DMS53 treated with DMSO at 0.1 percent for 48 hours (cell line): ENCODE data around the gene METTL6.
A peak's percentile ranks its signal among the peaks of the same experiment; 100 is the strongest.
"Not testable (repeated sequence)": the region's sequence is repeated elsewhere in the genome, so short reads cannot be mapped to it uniquely, and the experiment has no call there.

Experiments
- DNase-seq: peaks from one replicate; lab custom pipeline; 2025; ENCODE audit not compliant: unreplicated experiment; lab: John Stamatoyannopoulos, UW

Gene METTL6

GRCh38 chr3:15405448-15406050, 21.8 kb downstream of the METTL6 start:
- DNase-seq: no peak

GRCh38 chr3:15404767-15405166, 22.6 kb downstream of the METTL6 start:
- no peak for DNase-seq

DNA sequence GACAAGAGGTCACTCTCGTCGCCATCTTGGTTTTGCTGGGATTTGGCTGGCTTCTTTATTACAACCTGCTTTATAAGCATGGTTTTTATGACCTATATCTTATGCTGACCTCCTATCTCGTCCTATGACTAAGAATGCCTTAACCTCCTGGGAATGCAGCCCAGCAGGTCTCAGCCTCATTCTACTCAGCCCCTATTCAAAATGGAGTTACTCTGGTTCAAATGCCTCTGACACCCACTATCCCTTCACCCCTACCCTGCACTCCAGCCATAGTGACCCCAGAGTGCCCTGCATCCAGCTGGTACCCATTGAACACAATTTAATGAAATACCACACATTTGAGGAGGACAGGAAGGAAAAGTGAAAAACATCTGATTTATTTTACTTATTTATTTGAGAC, 23.4 kb downstream of the METTL6 start:
- no peak for DNase-seq

DNA sequence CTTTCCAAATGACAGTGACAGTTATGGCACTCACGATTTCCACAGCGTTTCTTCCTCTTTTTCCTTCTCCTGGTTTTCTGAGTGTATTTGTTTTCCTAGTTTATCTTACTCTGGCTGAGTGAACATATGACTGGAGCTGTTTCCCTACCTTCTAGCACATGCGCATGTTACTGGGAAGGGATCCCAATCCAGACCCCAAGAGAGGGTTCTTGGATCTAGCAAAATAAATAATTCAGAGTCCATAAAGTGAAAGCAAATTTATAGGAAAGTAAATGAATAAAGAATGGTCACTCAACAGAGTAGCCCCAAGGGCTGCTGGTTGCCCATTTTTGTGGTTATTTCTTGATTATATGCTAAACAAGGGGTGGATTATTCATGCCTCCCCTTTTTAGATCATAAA, 23.8 kb downstream of the METTL6 start:
- no peak for DNase-seq

DNA sequence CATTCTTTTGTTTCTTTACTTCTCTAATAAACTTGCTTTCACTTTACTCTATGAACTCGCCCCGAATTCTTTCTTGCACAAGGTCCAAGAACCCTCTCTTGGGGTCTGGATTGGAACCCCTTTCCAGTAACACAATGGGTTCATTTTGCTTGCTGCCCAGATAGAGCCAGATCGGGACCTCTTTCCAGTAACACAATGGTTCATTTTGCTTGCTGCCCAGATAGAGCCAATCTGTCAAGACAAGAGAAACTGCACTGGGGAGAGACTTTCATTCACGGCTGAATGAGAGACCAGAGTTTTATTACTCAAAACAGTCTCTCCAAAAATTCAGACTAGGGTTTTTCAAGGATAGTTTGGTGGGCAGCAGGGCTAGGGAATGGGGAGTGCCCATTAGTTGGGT, 25.4 kb downstream of the METTL6 start:
- DNase-seq: no peak

DNA sequence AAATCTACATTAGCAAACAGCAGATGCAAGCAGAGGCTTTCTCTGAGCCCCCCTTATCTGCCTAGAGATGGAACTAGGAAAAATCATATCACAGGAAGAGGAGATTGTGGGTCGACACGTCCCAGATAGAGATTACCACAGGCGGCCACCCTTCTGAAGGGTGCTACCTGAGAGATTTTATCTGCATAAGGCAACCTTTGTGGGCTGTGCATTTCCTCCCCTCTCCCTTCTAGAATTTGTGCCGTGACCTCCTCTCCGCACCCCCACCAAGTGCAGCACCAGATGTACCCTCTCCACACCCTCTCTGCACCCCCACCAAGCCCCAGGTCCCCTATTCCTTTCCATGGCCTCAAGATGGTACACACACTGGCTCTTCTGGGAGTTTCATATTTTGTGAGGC, 27.4 kb downstream of the METTL6 start:
- no peak for DNase-seq

DNA sequence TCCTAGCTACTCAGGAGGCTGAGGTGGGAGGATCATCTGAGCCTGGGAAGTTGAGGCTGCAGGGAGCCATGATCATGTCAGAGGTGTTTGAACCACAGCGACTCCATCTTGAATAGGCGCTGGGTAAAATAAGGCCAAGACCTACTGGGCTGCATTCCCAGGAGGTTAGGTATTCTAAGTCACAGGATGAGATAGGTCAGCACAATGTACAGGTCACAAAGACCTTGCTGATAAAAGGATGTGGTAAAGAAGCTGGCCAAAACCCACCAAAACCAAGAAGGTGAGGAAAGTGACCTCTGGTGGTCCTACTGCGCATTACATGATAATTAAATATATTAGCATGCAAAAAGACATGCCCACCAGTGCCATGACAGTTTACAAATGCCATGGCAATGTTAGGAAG, 28.6 kb downstream of the METTL6 start:
- DNase-seq: not testable (repeated sequence)

- not testable (repeated sequence) for DNase-seq
Observed at GRCh38 chr3:15393252-15393651, 34.1 kb downstream of the METTL6 start.

GRCh38 chr3:15391007-15391406, 36.3 kb downstream of the METTL6 start:
- DNase-seq: no peak

DNA sequence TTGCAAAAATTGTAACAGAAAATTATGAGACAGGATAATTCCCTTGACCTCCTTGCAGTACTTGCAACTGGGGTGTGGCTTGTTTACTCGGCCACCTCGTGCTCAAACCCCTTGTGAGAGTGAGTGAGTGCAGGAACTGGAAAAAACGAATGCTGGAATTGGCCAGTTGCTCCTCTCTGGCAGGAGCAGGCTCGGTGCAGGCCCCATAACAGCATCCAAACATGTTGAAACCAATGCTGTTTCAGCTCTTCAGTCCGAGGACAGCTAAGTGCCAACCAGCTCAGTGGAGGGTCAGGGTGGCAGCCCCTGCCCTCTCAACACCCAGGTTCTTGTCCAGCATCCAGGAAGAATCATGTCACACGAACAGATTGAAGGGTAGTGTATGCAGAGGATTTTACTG, 36.9 kb downstream of the METTL6 start:
- DNase-seq: no peak

DNA sequence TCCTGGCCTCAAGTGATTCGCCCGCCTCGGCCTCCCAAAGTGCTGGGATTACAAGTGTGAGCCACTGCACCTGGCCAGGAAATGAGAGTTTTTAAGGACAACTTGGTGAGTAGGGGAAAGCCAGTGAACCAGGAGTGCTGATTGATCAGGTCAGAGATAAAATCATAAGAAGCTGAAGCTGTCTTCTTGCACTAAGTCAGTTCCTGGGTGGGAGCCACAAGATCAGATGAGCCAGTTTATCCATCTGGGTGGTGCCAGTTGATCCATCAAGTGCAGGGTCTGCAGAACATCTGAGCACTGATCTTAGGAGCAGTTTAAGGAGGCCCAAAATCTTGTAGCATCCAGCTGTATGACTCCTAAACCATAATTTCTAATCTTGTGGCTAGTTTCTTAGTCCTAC, 39.0 kb downstream of the METTL6 start:
- DNase-seq: not testable (repeated sequence)

DNA sequence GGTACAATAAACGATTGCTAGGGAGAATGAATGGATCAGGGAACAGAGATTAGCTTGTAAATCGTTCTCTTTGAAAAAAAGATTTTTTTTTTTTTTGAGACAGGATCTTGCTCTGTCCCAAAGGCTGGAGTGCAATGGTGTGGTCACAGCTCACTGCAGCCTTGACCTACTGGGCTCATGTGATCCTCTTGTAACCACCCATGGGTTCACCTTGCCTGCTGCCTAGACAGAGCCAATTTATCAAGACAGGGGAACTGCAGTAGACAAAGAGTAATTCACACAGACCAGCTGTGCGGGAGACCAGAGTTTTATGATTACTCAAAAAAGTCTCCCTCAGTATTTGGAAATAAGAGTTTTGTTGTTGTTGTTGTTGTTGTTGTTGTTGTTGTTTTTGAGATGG, 39.6 kb downstream of the METTL6 start:
- DNase-seq: no peak

DNA sequence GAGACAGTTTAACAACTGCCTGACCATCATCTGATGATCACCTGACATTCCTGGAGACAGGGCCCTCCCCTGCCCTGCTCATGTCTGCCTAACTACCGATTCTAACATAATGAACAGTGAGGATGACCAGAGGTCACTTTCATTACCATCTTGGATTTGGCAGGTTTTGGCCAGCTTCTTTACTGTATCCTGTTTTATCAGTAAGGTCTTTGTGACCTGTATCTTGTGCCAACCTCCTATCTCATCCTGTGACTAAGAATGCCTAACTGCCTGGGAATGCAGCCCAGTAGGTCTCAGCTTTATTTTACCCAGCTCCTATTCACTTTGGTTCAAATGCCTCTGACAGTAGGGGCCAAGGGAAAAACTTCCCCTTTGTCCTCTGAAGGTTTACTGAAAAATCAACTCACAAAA, 40.2 kb downstream of the METTL6 start:
- no peak for DNase-seq

DNA sequence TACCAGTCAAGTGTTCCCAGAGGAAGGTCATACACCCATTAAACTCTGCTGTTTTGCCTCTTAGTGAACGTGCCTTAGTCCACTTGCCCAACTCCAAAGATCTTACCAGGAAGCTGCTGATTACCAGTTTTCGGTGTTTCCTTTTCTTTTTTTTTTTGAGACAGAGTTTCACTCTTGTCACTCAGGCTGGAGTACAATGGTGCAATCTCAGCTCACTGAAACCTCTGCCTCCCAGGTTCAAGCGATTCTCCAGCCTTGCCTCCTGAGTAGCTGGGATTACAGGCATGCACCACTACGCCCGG, 40.7 kb downstream of the METTL6 start:
- DNase-seq: not testable (repeated sequence)

- DNase-seq: no peak
Observed at GRCh38 chr3:15385901-15386653, 41.3 kb downstream of the METTL6 start.

DNA sequence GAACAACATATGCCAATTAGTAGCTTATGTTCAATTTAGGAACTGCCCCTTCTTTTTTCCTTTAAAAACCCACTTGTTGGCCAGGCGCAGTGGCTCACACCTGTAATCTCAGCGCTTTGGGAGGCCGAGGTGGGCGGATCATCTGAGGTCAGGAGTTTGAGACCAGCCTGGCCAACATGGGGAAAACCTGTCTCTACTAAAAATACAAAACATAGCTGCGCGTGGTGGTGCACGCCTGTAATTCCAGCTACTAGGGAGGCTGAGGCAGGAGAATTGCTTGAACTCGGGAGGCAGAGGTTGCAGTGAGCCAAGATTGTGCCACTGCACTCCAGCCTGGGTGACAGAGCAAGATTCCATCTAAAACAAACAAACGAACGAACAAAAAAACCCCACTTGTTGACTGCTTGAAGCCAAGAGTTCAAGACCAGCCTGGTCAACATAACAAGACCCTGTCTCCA, 42.1 kb downstream of the METTL6 start:
- DNase-seq: not testable (repeated sequence)

DNA sequence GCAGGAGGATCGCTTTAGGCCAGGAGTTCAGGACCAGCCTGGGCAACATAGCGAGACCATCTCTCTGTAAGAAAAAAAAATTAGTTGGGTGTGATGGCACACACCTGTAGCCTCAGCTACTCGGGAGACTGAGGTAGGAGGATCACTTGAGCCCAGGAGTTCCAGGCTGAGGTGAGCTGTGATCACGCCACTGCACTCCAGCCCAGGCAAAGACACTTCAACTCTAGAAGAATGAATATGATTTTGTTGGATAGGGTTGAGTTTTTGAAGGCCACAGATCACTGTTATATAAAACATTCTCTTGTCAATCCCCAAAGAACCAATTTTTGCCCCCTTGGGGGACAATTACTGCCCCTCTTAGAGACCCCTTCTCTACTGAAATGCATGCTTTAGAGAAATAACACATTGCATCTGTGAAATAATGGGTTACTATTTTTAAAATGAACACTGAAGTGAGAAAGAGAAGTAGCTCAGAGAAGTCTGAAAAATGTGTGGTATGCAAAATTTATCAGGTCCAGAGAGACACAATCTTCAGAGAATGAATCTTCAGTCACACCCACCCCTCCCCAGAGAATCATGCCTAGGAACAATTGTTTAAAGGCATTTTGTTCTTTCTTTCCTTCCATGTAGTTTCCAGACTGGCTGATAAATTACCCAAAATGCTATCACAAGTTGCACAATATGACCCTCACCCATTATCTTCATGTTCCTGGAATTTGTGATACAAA, 42.7 kb downstream of the METTL6 start:
- no peak for DNase-seq

DNA sequence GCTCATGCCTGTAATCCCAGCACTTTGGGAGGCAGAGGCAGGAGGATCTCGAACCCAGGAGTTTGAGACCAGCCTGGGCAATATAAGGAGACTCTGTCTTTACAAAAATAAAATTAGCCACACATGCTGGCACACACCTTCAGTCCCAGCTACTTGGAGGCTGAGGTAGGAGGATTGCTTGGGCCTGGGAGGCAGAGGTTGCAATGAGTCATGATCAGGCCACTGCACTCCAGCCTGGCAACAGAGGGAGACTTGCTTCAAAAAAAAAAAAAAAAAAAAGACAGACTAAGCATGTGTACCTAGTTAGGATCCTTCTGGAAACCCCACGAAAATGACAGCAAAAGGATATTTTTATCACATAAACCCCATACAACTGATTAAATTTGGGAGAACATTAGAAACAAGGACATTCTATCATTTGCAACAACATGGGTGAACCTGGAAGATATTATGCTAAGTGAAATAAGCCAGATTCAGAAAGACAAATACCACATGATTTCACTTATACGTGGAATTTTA, 44.9 kb downstream of the METTL6 start:
- DNase-seq: no peak

- DNase-seq: no peak
Observed at GRCh38 chr3:15380980-15381890, 46.1 kb downstream of the METTL6 start.

- peak; percentile 32 for DNase-seq
Observed at GRCh38 chr3:15377961-15378791, 49.2 kb downstream of the METTL6 start.
